ENCODE data around the gene GJA3. TPM values are rescaled to one million over a fixed set of nuclear protein-coding genes. Genes with fewer than 3 reads are reported as not detected.

Gene GJA3
- total and polyA plus RNA-seq, 9 of the 15 experiments (the other 6 are each of a cell fraction or from before 2014, with no cell fraction given), result 0.03 to 0.13 (median 0.04) TPM; not detected in 4

DNA sequence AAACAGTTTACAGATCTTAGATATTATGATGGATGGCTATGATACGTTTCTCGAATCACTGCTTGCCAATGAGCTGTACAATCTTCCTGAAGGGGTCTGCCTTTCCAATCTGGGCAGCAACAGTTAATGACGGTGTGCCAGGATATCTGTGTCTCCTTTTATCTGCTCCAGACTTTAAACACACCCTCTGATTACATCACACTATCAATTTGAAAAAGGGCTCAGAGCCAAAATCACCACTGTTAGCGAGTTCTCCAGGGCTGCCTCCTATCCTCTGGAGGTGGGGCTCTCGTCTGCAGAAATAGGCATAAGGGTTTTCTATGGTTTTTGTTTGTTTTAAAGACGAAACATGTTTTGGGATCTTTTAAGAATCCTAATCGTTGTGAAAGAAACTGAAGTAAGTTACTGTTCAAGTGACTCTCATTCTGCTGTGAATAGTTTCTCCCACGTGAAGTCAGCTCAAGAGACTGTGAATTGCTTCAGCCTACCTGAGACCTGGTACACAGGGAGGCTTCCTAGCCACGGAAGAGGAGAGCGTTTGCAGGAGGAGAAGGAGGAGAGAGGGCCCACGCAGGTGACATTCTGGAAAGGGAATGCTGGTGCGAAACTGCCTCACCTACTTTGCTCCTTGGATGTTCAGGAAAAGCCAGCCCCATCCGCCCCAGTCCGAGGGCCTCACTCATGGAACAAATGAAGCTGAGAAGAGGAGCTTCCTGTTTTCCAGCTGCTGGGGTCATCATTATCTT is 15.2 kb upstream of the GJA3 start:
- Histone ChIP-seq H3K36me3 (ENCODE audit: control insufficient read depth, insufficient read depth, low read length) (no peaks in the 10 kb centered on the region), H2AFZ (ENCODE audit: low read depth, low read length) (no peak overlapping the region), H3K9ac (ENCODE audit: insufficient read depth in 1 of 2, low read depth in 2 of 2, low read length in 2 of 2) (no peak overlapping the region), H4K20me1 (replicated peaks; ENCODE audit: control insufficient read depth, insufficient read depth, low read length) (no peaks in the 10 kb centered on the region), H3K27ac (ENCODE audit: extremely low read depth, low read depth, low read length) (no peak overlapping the region), H3K79me2 (ENCODE audit: control insufficient read depth, insufficient read depth, low read length) (no peaks in the 10 kb centered on the region), H3K9me1 (ENCODE audit: control insufficient read depth, insufficient read depth, low read length) (no peaks in the 10 kb centered on the region), H3K27me3 (ENCODE audit: control insufficient read depth in 2 of 2, insufficient read depth in 2 of 2, low read length in 2 of 2) (peaks cover 10 to 37% of the 10 kb centered on the region in 2 experiments; a peak in 4 of 5 replicates), H3K4me2 (ENCODE audit: insufficient read depth, low read length) (no peak overlapping the region), H3K4me1 (replicated peaks in 1 of 2; ENCODE audit: control insufficient read depth in 2 of 2, insufficient read depth in 2 of 2, low read length in 2 of 2) (peaks cover 0 to 5% of the 10 kb centered on the region in 2 experiments; a peak in 2 of 5 replicates), H3K9me3 (replicated peaks; ENCODE audit: control insufficient read depth, insufficient read depth, low read depth, low read length) (no peaks in the 10 kb centered on the region), H3K4me3 (no peak overlapping the region)
- DNase-seq (ENCODE audit: extremely low read depth in 1 of 4, low spot score in 3 of 4), result no peak
- intact Hi-C loops (cut with micrococcal nuclease) (no loop called here), in situ Hi-C loops (cut with MboI) (no loop called here)
- ATAC-seq, result no peak
- FAIRE-seq, result no peak
- CTCF ChIA-PET (ENCODE audit: low intra/inter-chr PET ratio), result interaction anchor here (0.7 kb wide), 1 partner anchor 247 kb away, joined by 5 read pairs; no protein-coding TSS in a partner anchor
- POLR2A ChIA-PET, result no interaction called here
- WGBS (ENCODE audit: insufficient coverage, low coverage, missing lambda C conversion rate), result 2% methylated on average over 10 of the region's 14 CpGs
- TF ChIP-seq ZSCAN32 (CRISPR knock-in tag; IDR thresholded peaks at IDR 0.05) (no peak), TBP (optimal IDR thresholded peaks at IDR 0.05; ENCODE audit: low read depth, low read length) (no peak), PHF20 (IDR thresholded peaks at IDR 0.05; ENCODE audit: partially characterized antibody) (no peak), MCM5 (IDR thresholded peaks at IDR 0.05; ENCODE audit: low read depth) (no peak), TFAM (CRISPR knock-in tag; conservative IDR thresholded peaks at IDR 0.05) (no peak), TSC22D4 (tag; IDR thresholded peaks at IDR 0.05) (no peak), ZNF507 (tag; conservative IDR thresholded peaks at IDR 0.05) (no peak), ZFP1 (CRISPR knock-in tag; IDR thresholded peaks at IDR 0.05) (no peak), RFX5 (IDR thresholded peaks at IDR 0.05; ENCODE audit: low read depth, low read length) (no peak), ZNF436 (CRISPR knock-in tag; IDR thresholded peaks at IDR 0.05) (no peak), HNRNPLL (IDR thresholded peaks at IDR 0.05; ENCODE audit: low read depth, low read length, poor library complexity, severe bottlenecking) (no peak), KDM5B (IDR thresholded peaks at IDR 0.05; ENCODE audit: insufficient replicate concordance, low read depth, low read length) (no peak), JUN (IDR thresholded peaks at IDR 0.05; ENCODE audit: borderline replicate concordance, low read depth, low read length) (no peak), JUN (CRISPR knock-in tag; IDR thresholded peaks at IDR 0.05; ENCODE audit: borderline replicate concordance) (no peak), ESRRA (IDR thresholded peaks at IDR 0.05; ENCODE audit: borderline replicate concordance, low read depth) (no peak), NFE2 (IDR thresholded peaks at IDR 0.05; ENCODE audit: low read depth) (no peak), TRIM28 (IDR thresholded peaks at IDR 0.05) (no peak), PPARD (CRISPR knock-in tag; IDR thresholded peaks at IDR 0.05) (no peak), POLR2AphosphoS5 (IDR thresholded peaks at IDR 0.05; ENCODE audit: control insufficient read depth, insufficient read depth, low read depth, low read length) (no peak)
- TF ChIP-seq, protein P1, sequence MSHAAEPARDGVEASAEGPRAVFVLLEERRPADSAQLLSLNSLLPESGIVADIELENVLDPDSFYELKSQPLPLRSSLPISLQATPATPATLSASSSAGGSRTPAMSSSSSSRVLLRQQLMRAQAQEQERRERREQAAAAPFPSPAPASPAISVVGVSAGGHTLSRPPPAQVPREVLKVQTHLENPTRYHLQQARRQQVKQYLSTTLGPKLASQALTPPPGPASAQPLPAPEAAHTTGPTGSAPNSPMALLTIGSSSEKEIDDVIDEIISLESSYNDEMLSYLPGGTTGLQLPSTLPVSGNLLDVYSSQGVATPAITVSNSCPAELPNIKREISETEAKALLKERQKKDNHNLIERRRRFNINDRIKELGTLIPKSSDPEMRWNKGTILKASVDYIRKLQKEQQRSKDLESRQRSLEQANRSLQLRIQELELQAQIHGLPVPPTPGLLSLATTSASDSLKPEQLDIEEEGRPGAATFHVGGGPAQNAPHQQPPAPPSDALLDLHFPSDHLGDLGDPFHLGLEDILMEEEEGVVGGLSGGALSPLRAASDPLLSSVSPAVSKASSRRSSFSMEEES (CRISPR knock-in tag; IDR thresholded peaks at IDR 0.05), result no peak
- BruUV-seq (replicated peaks), result no TSS peak
